ENCODE results near the gene FADD. TPM values are rescaled to one million over a fixed set of nuclear protein-coding genes. Genes with fewer than 3 reads are reported as not detected.

Gene FADD
- total RNA-seq, 1 donor from 2014 or later, result 18.9 TPM

- H3K27ac ChIP-seq, result no peak overlapping the region
- no peaks in the 10 kb centered on the region for H3K36me3 Mint-ChIP-seq
- H3K27me3 ChIP-seq, result peaks cover 7% of the 10 kb centered on the region
- H3K9ac ChIP-seq, result no peak overlapping the region
- peaks cover 21% of the 10 kb centered on the region for H3K27me3 Mint-ChIP-seq (ENCODE audit: insufficient read depth, low read depth)
- H3F3A ChIP-seq (ENCODE audit: low read depth), result peaks cover 4% of the 10 kb centered on the region
- no peaks in the 10 kb centered on the region for H3K79me2 ChIP-seq (ENCODE audit: low read depth)
- H4K20me1 ChIP-seq (ENCODE audit: low read depth), result no peaks in the 10 kb centered on the region
- H3K36me3 ChIP-seq, result no peaks in the 10 kb centered on the region
- no peak overlapping the region for H3K4me2 ChIP-seq
- no peak for TF ChIP-seq CTCF (IDR thresholded peaks at IDR 0.05)
- H3K4me1 ChIP-seq, result no peaks in the 10 kb centered on the region
- no peak overlapping the region for H3K4me3 Mint-ChIP-seq
- no peak for DNase-seq (ENCODE audit: low spot score)
- no peaks in the 10 kb centered on the region for H3K9me3 ChIP-seq (ENCODE audit: low read depth)
- H3K4me3 ChIP-seq, result no peak overlapping the region
- H3K27ac Mint-ChIP-seq, result peak overlapping the region; percentile 8
- H3K4me1 Mint-ChIP-seq, result peaks cover 3% of the 10 kb centered on the region
- no peak overlapping the region for H2AFZ ChIP-seq (replicated peaks)
- no peaks in the 10 kb centered on the region for H3K9me3 Mint-ChIP-seq
Measured at GRCh38 chr11:70192666-70193410, 10.3 kb upstream of the FADD start.

- no peaks in the 10 kb centered on the region for H3K79me2 ChIP-seq (ENCODE audit: low read depth)
- no peak for DNase-seq (ENCODE audit: low spot score)
- Mint-ChIP-seq H3K4me3 (no peak overlapping the region), H3K9me3 (no peaks in the 10 kb centered on the region), H3K36me3 (no peaks in the 10 kb centered on the region), H3K27me3 (ENCODE audit: insufficient read depth, low read depth) (peaks cover 21% of the 10 kb centered on the region), H3K4me1 (peaks cover 3% of the 10 kb centered on the region), H3K27ac (no peak overlapping the region)
- TF ChIP-seq EZH2 (IDR thresholded peaks at IDR 0.05), result no peak
- no peak for TF ChIP-seq CTCF (IDR thresholded peaks at IDR 0.05)
- no peak overlapping the region for H3K4me2 ChIP-seq
- no peak overlapping the region for H3K4me3 ChIP-seq
- no peaks in the 10 kb centered on the region for H3K36me3 ChIP-seq
- no peak overlapping the region for H3K27ac ChIP-seq
- H3K9me3 ChIP-seq (ENCODE audit: low read depth), result no peaks in the 10 kb centered on the region
- peaks cover 7% of the 10 kb centered on the region for H3K27me3 ChIP-seq
- no peak overlapping the region for H2AFZ ChIP-seq (replicated peaks)
- no peak overlapping the region for H3K9ac ChIP-seq
- H3F3A ChIP-seq (ENCODE audit: low read depth), result peaks cover 4% of the 10 kb centered on the region
- no peaks in the 10 kb centered on the region for H3K4me1 ChIP-seq
- no peaks in the 10 kb centered on the region for H4K20me1 ChIP-seq (ENCODE audit: low read depth)
Measured at GRCh38 chr11:70193411-70194292, 9.4 kb upstream of the FADD start.

- H3K4me3 ChIP-seq, result no peak overlapping the region
- H3K27me3 ChIP-seq, result peaks cover 7% of the 10 kb centered on the region
- no peak overlapping the region for H3K27ac ChIP-seq
- no peak for TF ChIP-seq CTCF (IDR thresholded peaks at IDR 0.05)
- no peak for TF ChIP-seq EZH2phosphoT487 (IDR thresholded peaks at IDR 0.05)
- no peak for TF ChIP-seq EZH2 (IDR thresholded peaks at IDR 0.05)
- no peaks in the 10 kb centered on the region for H3K36me3 Mint-ChIP-seq
- H3K4me1 ChIP-seq, result no peaks in the 10 kb centered on the region
- H3K27ac Mint-ChIP-seq, result no peak overlapping the region
- H4K20me1 ChIP-seq (ENCODE audit: low read depth), result no peaks in the 10 kb centered on the region
- H3K4me1 Mint-ChIP-seq, result peaks cover 3% of the 10 kb centered on the region
- no peak overlapping the region for H3K4me2 ChIP-seq
- no peak overlapping the region for H2AFZ ChIP-seq (replicated peaks)
- no peak overlapping the region for H3K4me3 Mint-ChIP-seq
- H3K9me3 ChIP-seq (ENCODE audit: low read depth), result no peaks in the 10 kb centered on the region
- peaks cover 4% of the 10 kb centered on the region for H3F3A ChIP-seq (ENCODE audit: low read depth)
- no peak for DNase-seq (ENCODE audit: low spot score)
- H3K27me3 Mint-ChIP-seq (ENCODE audit: insufficient read depth, low read depth), result peaks cover 24% of the 10 kb centered on the region
- no peak overlapping the region for H3K9ac ChIP-seq
- no peaks in the 10 kb centered on the region for H3K79me2 ChIP-seq (ENCODE audit: low read depth)
- no peaks in the 10 kb centered on the region for H3K9me3 Mint-ChIP-seq
- H3K36me3 ChIP-seq, result no peaks in the 10 kb centered on the region
Measured at GRCh38 chr11:70194792-70195791, 8.0 kb upstream of the FADD start.
